Ovary (tissue), 9 donors: ENCODE results near the gene HMG20A. TPM values are rescaled to one million over a fixed set of nuclear protein-coding genes. Genes with fewer than 3 reads are reported as not detected.

Source experiments
- DNase-seq, 5 donors: peaks; one replicate each; pipeline ENCODE4 v3.0.0-alpha.2; 2019 to 2020
- H3K27ac ChIP-seq, 2 donors: fragments of 200-600 bp; one replicate each; pipeline versions ENCODE4 v1.5.1 to v1.8.0; 2019 to 2022
- H3K27me3 ChIP-seq: fragments of 200-600 bp; one replicate; pipeline ENCODE4 v1.8.0; 2022
- H3K36me3 ChIP-seq: fragments of 200-600 bp; sonication (generic); one replicate; pipeline ENCODE4 v1.5.1; 2019
- H3K4me1 ChIP-seq: one replicate; pipeline ENCODE4 v1.8.1; 2013; ENCODE audit warnings: mild to moderate bottlenecking, moderate library complexity; ENCODE audit not compliant: insufficient read depth
- H3K4me3 ChIP-seq: fragments of 200-600 bp; sonication (generic); one replicate; pipeline ENCODE4 v1.5.1; 2017
- H3K9me3 ChIP-seq, 2 donors: fragments of 200-600 bp in 1 of 2; sonication (generic) in 1 of 2; one replicate each; pipeline versions ENCODE4 v1.5.1 to v1.8.1; 2013 to 2019; ENCODE audit warnings: mild to moderate bottlenecking in 1 of 2, moderate library complexity in 1 of 2
- CTCF ChIP-seq, 3 donors: fragments of 450-650 bp in 2 of 3; fragments of 200-600 bp in 1 of 3; IDR thresholded peaks; one replicate each; pipeline versions ENCODE4 v1.5.1 to v1.8.0; 2016 to 2022; ENCODE audit warnings: antibody characterized with exemption in 3 of 3, mild to moderate bottlenecking in 1 of 3
- EP300 ChIP-seq: sonication (generic); formaldehyde crosslinking; IDR thresholded peaks from one replicate; pipeline ENCODE4 v1.6.1; 2017; ENCODE audit warnings: antibody characterized with exemption
- POLR2A ChIP-seq: fragments of 450-650 bp; IDR thresholded peaks from one replicate; pipeline ENCODE4 v1.6.1; 2017; ENCODE audit warnings: antibody characterized with exemption, mild to moderate bottlenecking, moderate library complexity
- WGBS, 3 donors: extraction: QIAGEN DNeasy Blood & Tissue Kit in 1 of 3; methylation state at CpG; one replicate each; pipeline versions ENCODE4 v1.1.5 to v1.1.7; 2013 to 2017; 5-methylcytosine and 5-hydroxymethylcytosine counted together
- intact Hi-C, 4 donors: fragments of 100-400 bp; cut with DNase I; formaldehyde crosslinking; loops; one replicate each; pipeline versions ENCODE4 v1.11.0 to v1.15.1; 2022 to 2023
- polyA plus RNA-seq, 2 donors: library from polyadenylated mRNA; stranded (reverse); fragments of 200-250 nt in 1 of 2; fragments of 350-450 nt in 1 of 2; fragmentation: Illumina TruSeq in 1 of 2; extraction: RNeasy Lipid Tissue Mini Kit (QIAGEN cat#74804) in 1 of 2; gene quantifications; one replicate each; pipeline ENCODE4 v1.2.3, GENCODE V29; 2013 to 2014
- total RNA-seq, 7 donors: library from RNA; depleted of rRNA in 2 of 7; stranded (reverse); fragments of >200 nt in 2 of 7; fragmentation: NEBNext Ultra II Directional in 3 of 7; extraction: Animal tissue kit (Norgen Biotek cat#: 25700) in 3 of 7; gene quantifications; one replicate each; pipeline versions ENCODE4 v1.1.0 to v1.2.4, GENCODE V29; 2016 to 2023
- donor health status: DM: no; HTN: no; CAD: no; lungs with moderate emphysema.
- donor health status: DM: no; HTN: no; CAD: no.
- donor health status: Bipolar disorder and iron deficiency.
- donor health status: DM: yes; HTN: yes; CAD: no.
- donor health status: DM: no; HTN: no; CAD: no.
- donor health status: DM: yes; HTN: yes; CAD: no.

The HMG20A gene
- total and polyA plus RNA-seq, 9 donors, result 18.2 to 53.4 (median 34.9) TPM

- Histone ChIP-seq H3K27me3 (no peaks in the 10 kb centered on the region), H3K27ac (no peak overlapping the region), H3K4me1 (no peaks in the 10 kb centered on the region), H3K36me3 (no peaks in the 10 kb centered on the region), H3K4me3 (no peak overlapping the region), H3K9me3 (no peaks in the 10 kb centered on the region)
- 88 to 97% (median 91%) methylated on average over 3 of the region's 3 CpGs for WGBS, 3 donors
- DNase-seq, result no peak
- TF ChIP-seq CTCF (IDR thresholded peaks at IDR 0.05) (no peak), EP300 (no peak), POLR2A (no peak)
- intact Hi-C loops, result no loop called here
These were observed 48.2 kb downstream of the HMG20A start for GRCh38 chr15:77468896-77469295.

DNA sequence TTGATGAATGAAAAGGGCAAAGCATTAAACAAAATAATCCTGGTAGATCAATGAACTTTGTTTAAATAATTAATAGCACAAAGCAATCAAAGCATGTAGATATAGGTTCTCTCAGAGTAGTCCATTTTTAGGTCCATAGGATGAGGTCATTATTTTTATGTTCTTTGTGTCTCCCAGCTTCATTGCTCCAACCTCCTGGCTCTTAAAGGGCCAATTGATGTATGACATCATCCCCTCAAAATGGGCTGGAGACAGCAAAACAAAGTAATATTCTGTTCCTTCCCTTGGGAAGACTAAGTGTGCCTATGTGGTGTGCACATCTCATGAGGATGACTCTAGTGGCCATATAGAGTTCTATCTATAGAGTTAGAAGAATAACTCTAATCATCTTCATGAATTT lies 49.5 kb downstream of the HMG20A start:
- Histone ChIP-seq H3K4me1 (no peaks in the 10 kb centered on the region), H3K36me3 (no peaks in the 10 kb centered on the region)
- intact Hi-C loops, result no loop called here

GRCh38 chr15:77473328-77473727 lies 52.6 kb downstream of the HMG20A start:
- Histone ChIP-seq H3K9me3 (no peaks in the 10 kb centered on the region), H3K27ac (no peak overlapping the region), H3K4me1 (no peaks in the 10 kb centered on the region), H3K36me3 (no peaks in the 10 kb centered on the region), H3K27me3 (no peaks in the 10 kb centered on the region), H3K4me3 (no peak overlapping the region)
- intact Hi-C loops, result no loop called here
- DNase-seq, result no peak
- TF ChIP-seq POLR2A (no peak), CTCF (IDR thresholded peaks at IDR 0.05) (no peak), EP300 (no peak)

More for the DNA sequence above, 49.5 kb downstream of the HMG20A start:
- TF ChIP-seq EP300, result no peak
- no peak for TF ChIP-seq POLR2A
- no peak for TF ChIP-seq CTCF (IDR thresholded peaks at IDR 0.05)
- Histone ChIP-seq H3K27me3 (no peaks in the 10 kb centered on the region), H3K9me3 (no peaks in the 10 kb centered on the region), H3K4me3 (no peak overlapping the region), H3K27ac (no peak overlapping the region)
- DNase-seq, result no peak

GRCh38 chr15:77474310-77474988 lies 53.8 kb downstream of the HMG20A start:
- 95 to 96% (median 96%) methylated on average over 3 of the region's 3 CpGs for WGBS, 3 donors
- TF ChIP-seq POLR2A (no peak), CTCF (IDR thresholded peaks at IDR 0.05) (no peak), EP300 (no peak)
- Histone ChIP-seq H3K4me1 (no peaks in the 10 kb centered on the region), H3K4me3 (no peak overlapping the region), H3K9me3 (no peaks in the 10 kb centered on the region), H3K27me3 (no peaks in the 10 kb centered on the region), H3K27ac (no peak overlapping the region), H3K36me3 (no peaks in the 10 kb centered on the region)
- intact Hi-C loops, result no loop called here
- DNase-seq, result no peak
